GM19328 (cell line): ENCODE data around the gene JMJD6.
"Not testable (repeated sequence)": the region's sequence is repeated elsewhere in the genome, so short reads cannot be mapped to it uniquely, and the experiment has no call there.

Experiments used
- ATAC-seq: cut with Tn5 transposase; IDR thresholded peaks from one replicate; pipeline ENCODE4 v1.9.1; 2021; ENCODE audit warnings: mild to moderate bottlenecking, moderate library complexity; ENCODE audit not compliant: unreplicated experiment

Gene JMJD6

GRCh38 chr17:76737082-76737675 lies 10.8 kb upstream of the JMJD6 start, which contains the start of gene SRSF2:
Gene SRSF2, minus strand, starts transcription at chr17:76737331. Its CDS starts 171 bp downstream, at chr17:76737160.
- peak; percentile 62 for ATAC-seq

DNA sequence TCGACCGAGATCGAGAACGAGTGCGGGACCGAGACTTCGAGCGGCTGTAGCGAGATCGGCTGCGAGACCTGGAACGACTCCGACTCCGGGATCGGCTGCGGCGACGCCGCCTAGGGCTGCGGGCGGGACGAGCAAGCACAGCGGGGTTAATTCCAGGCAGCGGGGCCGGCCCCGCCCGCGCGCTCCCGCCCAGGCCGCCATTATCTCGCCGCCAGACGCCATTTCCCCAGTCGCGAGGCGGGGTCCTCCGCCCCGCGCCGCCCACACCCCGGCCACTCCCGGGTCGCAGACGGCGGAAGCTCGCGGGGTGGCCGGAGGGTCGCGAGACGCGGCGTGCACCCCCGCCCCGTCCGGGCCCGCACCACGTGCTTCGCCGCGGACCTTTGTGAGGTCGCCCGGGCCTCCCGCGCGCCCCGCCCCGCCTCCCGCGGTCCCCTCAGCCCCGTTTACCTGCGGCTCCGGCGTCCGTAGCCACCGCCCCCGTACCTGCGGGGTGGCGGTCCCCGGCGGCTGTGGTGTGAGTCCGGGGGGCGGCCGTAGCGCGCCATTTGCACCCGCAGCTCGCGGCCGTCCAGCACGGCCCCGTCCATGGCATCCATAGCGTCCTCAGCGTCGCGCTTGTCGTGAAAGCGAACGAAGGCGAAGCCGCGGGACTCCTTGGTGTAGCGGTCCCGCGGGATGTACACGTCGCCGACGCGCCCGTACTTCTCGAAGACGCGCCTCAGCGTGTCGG lies 10.1 kb upstream of the JMJD6 start:
- no peak for ATAC-seq

DNA sequence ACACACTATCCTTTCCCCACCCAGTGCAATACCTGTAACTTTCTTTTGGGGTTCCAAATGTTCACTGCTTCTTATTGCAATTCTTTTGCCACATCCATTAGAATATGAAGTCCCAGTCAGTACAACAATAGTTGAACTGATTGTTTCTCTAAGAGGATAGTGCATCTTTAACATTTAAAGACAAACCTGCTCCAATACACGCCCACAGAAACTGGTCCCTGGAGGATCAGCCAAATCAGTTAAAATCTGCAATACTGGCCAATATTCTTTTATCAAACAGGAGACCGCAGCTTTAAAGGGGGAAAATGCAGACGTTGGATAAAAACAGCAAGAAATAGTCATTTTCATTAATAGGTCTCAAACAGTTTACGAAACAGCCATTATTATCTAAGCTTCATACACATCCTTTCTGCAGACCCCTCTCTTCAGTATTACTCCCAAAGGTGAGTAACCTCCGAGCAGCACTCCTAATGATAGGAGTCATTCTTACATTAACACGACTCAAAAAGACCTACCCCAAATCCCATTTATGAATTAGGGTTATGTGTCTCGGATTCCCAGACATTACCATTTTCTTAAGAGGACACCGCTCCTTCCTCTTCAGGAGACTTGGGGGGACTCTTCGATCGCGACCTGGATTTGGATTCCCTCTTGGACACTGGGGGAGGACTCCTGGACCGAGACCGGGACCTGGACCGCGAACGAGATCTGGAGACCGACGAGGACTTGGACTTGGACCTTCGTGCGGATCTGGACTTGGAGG lies 9.4 kb upstream of the JMJD6 start:
- ATAC-seq: no peak

GRCh38 chr17:76735006-76735405 lies 8.6 kb upstream of the JMJD6 start:
- no peak for ATAC-seq

DNA sequence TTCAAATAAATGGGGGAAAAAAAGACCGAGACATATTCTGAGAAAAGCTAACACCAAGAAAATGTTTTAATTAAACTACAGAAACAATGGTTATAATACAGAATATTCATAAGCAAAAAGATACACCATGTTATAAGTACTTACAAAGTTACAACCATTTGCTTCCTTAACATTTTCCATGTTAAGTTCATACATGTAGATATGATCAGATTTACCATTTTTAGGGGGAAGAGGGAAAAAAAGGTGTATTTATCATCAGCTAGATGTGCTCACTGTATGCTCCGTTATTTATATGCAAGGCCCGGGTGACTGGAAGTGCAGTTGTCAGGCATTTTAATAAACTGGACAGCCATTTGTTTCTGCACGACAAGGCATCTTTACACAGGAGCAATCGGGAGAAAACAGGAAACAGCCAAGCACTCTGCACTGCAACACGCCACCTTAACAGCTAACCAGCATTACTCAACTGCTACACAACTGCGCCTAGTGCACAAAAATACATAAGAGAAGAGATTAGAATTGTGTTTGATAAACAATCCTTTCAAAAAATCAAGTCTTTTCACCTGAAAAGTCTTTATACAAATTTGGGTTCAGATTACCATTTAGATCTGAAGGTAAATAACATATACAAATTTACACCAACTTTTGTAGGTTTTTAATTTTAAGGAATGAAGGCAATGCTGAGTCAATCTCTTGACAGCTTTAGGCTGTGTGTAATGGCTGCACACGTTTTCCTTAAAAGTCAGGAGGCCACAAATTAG lies 7.9 kb upstream of the JMJD6 start:
- ATAC-seq: no peak

DNA sequence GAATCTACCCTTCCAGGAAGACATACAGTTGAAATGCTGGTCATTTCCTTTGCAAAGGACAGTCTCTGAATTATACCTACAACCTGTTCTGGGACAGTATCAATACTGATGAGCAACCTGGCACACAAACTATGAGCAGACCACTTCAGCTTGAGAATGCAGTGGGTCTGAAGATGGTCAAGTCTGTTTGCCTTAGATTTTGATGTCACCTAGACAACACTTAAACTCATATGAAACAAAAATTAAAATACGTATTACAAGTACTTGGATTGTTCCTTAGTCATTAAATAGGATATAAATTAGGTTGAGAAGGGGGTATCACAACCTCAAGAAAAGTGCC lies 7.2 kb upstream of the JMJD6 start:
- no peak for ATAC-seq

DNA sequence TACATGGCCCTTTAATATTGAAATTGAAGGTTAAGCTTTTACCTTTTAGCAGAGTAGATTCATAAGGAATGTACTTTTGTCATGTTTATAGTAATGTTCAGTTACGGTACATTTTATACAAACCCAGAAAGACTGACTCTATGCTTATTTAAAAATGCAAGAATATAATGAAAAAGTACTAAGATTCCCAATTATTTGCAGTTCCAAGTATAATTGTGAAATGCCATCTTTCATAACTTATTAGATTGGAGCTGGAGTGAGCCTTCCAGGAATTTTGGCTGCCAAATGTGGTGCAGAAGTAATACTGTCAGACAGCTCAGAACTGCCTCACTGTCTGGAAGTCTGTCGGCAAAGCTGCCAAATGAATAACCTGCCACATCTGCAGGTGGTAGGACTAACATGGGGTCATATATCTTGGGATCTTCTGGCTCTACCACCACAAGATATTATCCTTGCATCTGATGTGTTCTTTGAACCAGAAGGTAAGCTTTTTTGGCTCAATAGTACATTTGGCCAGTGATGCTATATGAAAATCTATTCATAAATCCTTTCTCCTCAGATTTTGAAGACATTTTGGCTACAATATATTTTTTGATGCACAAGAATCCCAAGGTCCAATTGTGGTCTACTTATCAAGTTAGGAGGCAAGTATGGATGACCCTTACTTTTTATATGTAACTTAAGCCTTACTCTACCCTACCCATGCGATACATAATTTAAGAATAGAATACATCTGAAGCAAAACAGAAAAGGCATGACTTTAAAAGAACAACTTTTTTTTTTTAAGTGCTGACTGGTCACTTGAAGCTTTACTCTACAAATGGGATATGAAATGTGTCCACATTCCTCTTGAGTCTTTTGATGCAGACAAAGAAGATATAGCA lies 6.6 kb upstream of the JMJD6 start:
- no peak for ATAC-seq

DNA sequence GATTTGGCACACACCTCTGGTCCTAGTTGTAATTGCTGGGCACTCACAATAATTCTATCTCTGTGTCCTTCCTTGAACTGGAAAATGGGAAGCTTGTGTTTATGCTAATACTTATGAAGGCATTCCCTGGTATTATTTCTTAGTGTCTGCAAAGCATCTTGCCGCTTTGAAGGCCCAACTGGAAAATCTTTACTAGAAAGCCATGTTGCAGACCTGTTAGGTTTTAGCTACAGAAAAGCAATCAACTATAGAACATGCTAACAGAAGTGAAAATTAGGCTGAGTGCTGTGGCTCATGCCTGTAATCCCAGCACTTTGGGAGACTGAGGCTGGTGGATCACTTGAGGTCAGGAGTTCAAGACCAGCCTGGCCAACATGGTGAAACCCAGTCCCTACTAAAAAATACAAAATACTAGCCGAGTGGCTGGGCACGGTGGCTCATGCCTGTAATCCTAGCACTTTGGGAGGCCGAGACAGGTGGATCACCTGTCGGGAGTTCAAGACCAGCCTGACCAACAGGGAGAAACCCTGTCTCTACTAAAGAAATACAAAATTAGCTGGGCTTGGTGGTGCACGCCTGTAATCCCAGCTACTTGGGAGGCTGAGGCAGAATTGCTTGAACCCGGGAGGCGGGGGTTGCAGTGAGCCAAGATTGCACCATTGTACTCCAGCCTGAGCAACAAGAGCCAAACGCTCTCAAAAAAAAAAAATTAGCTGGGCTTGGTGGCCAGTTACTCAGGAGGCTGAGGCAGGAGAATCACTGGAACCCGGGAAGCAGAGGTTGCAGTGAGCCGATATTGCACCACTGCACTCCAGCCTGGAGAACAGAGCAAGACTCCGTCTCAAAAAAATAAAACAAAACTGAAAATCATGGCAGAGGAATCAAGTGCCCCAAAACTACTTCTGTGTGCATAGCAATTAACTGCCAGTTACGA lies 5.7 kb upstream of the JMJD6 start:
- ATAC-seq: not testable (repeated sequence)

GRCh38 chr17:76727745-76728456 lies 1.5 kb upstream of the JMJD6 start:
- ATAC-seq: no peak

DNA sequence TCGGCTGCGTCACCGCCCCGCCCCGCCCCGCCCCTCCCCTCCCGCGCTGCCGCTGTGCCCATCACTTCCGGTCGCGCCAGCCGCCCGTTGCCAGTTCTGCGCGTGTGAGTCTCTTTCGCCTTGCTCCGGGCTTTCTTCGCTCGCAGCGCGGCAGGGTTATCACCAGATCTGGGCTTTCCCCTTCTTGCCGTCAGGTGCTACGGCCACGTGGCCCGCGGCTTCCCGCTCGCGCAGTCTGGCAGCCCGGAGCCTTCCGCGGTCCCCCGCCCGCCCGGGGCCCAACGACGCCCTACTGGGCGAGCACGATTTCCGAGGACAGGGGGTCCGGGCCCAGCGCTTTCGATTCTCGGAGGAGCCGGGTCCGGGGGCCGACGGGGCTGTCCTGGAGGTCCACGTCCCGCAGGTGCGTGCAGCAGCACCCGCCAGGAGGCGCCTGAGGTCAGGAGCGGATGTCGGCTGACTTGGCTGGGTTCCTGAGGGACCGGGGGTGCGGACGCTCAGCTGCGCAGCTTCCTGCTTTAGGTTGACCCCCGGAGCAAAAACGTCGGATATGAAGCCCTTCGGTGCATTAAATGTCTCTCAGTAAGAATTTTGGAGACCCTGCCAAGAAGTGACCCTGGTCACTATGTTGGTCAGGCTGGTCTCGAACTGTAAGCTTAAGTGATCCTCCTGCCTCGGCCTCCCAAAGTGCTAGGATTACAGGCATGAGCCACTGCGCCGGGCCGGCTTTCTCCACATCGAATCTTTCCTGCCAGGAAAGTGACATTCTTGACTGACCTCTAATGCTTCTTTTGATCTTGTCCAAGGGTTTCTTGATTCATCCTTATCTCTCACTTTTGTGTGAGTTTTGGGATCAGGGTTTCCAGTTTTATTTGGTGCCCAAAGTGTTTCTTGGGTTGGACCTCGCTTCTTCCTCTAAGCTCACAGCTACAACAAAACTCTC lies 641 bp upstream of the JMJD6 start, which contains the start of gene METTL23:
METTL23 (plus strand) TSS at position 64 of the 943 bp plus-strand sequence. CDS start 2,872 bp downstream, outside the sequence.
- peak; percentile 31 for ATAC-seq

DNA sequence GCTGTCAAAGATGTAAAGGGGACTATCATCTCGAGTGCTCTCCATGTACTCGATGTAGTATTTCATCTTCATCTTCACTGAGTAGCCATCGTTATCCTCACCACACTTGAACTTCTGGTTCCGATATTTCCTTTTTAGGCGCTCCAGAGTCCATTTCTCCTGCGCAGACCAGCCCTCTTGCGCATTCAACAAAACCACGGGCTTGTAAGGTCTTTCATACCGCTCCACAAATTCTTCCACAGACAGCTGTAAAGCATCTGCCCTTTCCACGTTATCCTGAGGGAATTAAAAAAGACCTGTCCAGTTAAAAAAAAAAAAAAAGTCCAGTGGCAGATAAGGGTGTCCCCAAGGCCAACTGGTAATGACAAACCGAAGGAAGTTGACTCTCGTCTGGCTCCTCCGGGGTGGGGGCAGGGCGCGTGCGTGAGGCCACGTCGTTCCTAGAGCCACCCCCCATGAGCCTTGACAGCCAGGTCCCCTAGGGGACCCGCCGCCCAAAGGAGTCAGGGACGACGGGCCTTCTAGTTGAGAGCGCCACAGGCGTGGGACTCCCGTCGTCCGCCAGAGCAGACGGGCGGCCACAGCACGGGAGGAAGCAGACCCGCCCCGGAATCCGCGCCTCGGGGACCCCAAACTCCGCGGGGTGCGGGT lies 701 bp downstream of the JMJD6 start:
- peak; percentile 10 for ATAC-seq

- no peak for ATAC-seq
Measured at GRCh38 chr17:76723812-76724211, 2.6 kb downstream of the JMJD6 start.

- ATAC-seq: not testable (repeated sequence)
Measured at GRCh38 chr17:76722977-76723376, 3.4 kb downstream of the JMJD6 start.

DNA sequence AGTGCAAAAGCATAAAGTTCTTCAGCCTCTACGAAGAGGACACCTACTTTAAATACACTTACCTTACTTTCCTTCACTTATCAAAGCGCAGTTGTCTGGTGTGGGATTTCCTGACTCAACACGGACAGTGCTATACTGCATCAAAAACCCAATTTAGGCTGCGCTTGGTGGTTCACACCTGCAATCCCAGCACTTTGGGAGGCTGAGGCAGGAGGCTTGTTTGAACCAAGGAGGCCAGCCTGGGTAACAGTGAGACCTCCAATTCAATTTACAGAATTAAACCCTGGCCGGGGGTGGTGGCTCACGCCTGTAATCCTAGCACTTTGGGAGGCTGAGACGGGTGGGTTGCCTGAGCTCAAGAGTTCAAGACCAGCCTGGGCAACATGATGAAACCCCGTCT lies 4.1 kb downstream of the JMJD6 start:
- no peak for ATAC-seq

DNA sequence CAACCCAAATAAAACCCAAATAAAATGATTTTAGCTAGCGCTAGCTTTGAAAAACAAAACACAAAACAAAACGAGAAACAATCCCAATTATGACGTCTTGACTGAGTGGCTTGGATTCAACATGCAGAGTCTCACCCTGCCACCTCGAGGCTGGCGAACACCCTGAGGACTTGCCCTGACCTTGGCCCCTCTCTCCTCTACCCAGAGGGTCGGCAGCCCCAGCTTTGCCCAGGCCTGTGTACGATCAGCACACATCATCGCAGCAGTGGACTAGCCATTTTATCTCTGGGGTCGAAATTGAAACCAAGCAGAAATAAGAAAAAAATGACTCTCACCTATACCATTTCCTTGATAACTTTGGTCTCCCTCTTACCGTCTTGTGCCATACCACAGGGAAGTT lies 4.9 kb downstream of the JMJD6 start:
- no peak for ATAC-seq

- no peak for ATAC-seq
Measured at GRCh38 chr17:76720941-76721340, 5.5 kb downstream of the JMJD6 start.

- no peak for ATAC-seq
Measured at GRCh38 chr17:76720211-76720610, 6.2 kb downstream of the JMJD6 start.
